Effector CD4-positive, alpha-beta T cell (primary cell): Measurements from ENCODE around the gene SLC25A51.

Source experiments
- DNase-seq: peaks from one replicate; pipeline ENCODE4 v3.0.0-alpha.2; 2020

Gene SLC25A51

DNA sequence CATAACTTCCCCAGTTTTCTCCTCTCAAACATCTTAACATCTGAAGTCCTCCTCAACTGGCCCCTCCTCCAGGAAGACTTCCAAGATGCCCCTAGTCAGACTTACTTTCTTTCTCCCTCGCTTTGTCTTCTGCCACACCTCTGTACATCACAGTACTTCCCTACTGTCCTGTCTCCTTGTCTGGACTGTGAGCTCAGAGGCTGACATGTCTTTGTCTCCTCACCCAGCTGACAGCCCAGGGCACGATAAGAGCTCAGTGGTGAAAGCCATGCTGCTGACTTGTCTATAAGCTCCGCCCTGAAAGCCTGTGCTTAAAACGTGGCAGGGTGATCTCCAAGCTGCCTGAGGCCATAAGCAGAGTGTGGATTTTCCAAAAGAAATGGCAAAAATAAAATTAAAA, 33.0 kb upstream of the SLC25A51 start:
- DNase-seq = no peak

DNA sequence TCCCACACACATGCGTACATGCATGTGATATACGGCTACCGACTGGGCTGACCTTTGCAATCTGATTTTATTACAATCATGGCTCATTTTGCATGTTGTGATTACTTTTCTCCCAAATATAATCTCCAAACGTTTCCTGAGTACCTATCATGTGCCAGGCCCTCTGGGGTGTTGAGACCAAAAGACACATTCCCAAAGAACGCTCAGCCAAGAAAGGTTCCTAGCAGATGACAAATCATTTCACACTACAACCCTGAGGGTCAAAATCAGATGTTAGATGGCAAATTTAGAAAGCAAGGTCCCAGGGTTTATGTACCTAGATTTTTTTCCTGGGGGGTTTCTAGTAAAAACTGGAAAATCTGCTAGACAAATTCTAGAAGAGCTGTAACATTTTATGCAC, 32.4 kb upstream of the SLC25A51 start:
- DNase-seq = no peak

DNA sequence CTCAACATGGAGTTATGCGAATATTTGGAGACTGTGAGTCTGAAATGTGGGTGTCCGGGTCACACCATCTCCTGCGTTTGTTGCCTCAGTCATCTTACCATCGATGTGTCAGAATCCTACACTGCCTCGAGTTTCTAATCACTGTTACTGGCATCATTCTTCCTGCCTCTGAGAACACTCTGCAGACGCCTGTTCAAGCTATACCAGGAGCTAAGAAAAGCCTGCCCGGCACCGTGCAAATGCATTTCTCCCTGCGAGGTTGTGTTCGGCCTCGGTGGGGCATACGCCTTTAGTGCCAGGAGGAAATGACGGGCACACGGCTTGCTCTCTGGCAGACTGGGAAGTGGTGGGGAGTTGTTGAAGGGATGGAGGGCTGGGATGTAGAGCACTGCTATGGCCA, 31.2 kb upstream of the SLC25A51 start:
- DNase-seq = no peak

DNA sequence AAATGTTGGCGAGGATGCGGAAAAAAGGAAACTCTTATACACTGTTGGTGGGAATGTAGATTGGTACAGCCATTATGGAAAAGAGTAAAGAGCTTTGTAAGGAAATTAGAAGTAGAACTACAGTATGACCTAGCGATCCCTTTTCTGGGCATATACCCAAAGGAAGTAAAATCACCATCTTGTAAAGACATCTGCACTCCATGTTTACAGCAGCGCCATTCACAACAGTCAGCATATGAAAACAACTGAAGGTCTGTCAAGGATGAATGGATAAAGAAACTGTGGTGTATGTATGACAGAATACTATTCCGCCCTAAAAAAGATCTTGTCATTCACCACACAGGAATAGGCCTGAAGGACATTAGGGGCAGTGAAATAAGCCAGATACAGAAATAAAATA, 27.7 kb upstream of the SLC25A51 start:
- DNase-seq = no peak

DNA sequence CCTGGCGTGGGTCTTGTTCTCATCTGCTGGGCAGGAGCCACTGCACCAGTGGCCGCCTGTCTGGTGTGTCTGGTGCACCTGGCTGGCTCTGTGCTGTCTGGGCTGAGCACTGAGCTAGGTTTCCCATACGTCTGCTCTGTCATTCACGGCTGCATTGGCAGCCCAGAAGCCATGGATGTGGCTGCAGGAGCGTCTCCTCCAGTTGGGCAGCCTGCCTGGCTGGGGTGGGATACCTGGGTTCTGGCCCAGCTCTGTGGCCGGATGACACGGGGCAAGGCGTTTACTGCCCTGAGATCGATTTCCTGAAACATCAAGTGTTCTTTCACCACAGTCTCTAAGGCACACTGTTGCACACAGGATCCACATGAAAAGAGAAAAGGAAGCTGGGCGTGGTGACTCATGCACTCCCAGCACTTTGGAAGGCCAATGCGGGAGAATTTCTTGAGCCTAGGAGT, 25.5 kb upstream of the SLC25A51 start:
- no peak for DNase-seq

DNA sequence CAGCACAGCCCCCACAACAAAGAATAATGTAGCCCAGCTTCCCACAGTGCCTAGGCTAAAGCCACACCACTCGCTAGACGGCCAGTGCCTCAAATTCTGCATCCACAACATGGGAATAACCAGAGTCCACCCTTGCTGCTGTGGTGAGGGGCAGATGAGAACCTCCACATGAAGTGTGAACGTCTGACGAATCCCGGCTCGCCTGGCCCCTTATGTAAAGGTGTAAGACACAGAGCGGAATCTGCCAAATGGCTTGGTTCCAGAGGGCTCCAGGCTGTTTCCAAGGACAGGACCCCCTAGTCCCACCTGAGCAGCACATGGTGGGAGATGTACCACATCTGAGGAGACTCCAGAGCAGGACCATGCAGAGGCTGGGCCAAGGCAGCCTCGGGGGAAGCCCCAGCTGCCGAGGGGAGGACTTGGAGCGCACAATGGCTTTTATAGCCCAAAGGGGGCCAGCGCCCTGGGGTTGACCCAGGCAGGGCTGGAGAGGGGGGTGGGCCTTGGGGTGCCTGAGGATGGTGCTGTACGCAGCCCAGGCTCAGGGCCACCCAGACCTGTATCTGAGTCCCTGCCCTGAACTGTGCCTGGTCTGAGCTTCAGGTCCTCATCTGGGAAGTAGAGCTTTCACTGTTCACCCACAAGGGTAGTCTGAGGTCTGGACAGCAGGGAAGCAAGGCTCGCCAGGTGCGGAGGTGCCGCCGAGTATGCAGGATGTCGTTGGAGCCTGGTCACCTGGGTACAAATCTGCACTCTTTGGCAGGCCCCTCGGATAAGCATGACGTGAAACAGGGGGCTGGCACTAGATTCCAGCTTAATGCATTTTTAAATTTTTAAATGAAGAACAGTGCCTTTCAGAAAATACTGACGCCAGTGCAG, 24.9 kb upstream of the SLC25A51 start:
- DNase-seq = no peak

DNA sequence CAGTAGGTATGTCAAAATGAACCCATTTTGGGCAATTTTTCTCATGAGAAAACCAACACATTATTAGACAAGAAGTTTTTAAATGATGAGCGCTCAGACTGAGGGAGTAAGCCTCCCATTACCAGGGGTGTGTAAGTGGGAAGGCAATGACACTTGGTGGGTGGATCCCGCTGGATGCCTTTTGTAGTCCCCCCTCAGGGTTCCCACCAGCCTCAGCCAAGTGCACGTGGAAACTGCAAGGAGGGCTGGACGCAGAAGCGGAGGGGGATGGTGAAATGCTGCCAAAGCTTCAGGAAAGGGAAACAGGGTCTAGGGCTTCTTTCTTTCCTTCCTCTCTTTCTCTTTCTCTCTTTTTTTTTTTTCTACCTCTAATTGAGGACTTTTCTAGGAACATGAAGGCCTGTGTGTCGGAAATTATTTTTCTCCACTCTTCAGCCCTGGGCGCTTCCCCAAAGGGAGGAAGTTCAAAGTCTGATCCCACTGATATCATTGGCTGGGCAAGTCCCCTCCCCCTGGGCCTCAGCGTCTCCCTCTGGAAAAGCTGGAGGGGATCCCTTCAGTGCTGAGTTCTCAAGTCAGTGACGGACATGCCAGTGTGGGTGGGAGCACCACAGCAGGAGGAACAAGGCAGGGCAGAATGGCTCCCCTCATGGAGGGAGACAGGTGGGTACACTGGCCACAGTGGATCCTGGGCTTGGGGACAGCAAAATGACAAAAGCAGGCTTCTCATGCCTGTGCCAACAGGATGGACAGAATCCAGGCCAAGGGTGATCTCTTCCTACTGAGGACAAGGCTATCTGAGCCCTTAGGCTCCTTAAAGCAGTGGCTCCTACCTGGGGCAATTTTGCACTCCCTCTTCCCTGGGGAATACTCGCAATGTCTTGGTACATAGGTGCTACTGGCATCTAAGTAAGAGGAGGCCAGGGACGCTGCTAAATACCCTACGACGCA, 23.9 kb upstream of the SLC25A51 start:
- DNase-seq = no peak

DNA sequence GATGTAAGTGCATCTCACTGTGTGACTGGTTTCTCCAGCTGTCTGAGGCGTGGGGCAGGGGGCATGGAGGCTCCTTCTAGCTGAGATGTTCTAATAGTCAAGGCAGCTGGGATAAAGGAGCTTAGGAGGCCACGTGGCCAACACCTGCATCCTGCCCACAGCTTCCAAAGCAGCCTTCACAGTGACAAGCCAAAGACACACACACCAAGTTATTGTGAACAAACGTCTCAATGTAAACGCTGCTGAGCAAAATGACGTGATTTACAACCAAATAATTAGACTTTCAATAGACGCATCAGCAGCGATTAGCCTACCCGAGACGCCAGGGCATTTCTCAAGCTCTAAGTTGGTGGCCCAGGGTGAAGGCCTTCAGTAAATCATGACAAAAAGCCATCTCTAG, 23.2 kb upstream of the SLC25A51 start:
- DNase-seq = no peak

DNA sequence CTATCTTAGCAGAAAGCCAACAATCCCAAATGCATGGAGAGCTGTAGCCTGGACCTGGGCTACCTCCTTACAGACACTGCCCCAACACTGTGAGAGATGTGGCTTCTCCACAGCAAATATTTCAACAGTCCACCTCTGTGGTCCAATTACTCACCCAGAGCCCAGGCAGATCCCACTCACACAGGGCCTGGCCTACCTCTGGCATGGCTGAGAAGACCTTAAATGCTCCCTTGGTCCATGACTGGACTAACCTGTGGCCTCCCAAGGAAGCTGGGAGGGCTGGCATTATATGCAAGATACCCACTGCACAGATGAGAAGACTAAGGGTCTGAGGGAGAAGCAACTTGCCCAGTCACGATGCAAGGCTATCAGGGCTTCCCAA, 22.8 kb upstream of the SLC25A51 start:
- DNase-seq = no peak

DNA sequence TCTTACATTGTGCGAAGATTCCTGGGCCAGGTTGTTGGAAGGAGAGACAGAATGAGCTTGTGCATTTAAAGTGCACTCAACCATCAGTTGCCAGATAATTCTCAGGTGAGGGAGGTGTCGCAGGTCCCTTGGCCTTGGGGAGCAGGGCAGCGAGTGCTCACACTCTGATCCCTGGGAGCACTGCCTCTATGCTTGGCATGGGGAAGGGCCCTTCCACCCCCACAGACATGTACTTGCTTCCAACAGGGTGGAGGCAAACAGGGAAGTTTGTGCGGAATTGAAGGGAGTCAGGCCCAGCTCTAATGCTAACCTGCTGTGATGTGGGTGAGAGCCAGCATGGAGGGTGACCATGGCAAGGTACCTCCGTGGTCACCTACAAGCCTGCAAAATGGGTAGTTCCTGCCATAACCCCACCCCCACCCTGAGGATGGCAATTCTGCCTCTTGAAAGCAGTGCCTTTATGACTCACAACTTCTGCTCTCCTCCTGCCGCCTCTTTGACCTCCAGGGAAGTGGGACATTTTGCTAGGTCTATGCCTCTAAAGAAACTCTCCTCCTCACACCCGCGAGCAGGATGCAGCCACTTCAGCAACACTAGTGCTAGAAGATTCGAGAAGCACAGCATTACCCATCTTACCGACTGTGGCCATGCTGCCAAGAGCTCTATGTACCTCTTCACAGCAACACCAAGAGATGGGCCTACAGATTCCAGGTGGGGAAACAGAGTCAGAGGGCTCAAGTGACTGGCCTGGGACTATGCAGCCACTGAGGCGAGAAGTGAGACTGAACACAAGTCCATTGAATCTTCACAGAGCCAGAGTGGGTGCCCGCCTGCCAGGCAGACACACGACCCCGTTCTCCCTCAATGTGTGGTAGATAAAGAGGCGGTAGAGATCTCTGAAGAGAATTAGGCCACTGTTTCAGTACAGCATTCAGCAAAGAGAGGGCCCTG, 22.1 kb upstream of the SLC25A51 start:
- no peak for DNase-seq

DNA sequence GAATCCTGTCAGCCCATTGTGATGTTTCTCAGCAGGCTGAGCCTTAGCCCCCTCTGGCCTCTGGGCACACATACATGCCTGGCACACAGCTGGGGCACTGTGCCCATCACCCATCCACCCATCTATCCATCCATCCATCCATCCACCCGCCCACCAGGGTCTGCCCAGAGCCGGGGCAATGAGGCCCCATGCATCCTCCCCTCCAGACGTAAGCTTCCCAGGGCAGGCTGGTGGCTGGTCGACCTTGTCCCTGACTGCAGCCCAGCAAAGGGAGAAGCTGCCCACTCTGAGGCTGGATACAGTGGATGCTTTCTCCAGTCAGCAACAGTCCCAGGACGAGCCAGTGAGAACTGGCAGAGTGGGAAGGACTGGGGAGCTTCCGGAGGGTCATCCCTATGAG, 21.1 kb upstream of the SLC25A51 start:
- DNase-seq = no peak

DNA sequence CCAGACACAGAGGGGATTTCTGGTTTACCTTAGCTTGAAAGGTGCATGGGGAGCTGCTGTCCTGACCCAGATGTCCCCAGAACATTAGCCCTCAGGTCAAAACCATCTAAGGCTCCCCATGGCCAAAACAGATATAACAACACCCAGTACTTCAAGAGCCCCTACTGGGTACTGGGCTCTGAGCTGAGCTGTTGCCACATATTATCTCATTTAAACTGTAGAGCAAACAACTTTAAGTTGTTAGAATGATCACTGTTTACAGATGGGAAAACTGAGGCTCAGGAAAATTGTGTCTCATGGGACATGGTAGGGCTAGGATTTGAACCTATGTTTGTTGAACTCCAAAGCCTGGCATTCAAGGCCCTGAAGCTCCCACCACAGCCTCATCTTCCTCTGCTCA, 20.6 kb upstream of the SLC25A51 start:
- no peak for DNase-seq

DNA sequence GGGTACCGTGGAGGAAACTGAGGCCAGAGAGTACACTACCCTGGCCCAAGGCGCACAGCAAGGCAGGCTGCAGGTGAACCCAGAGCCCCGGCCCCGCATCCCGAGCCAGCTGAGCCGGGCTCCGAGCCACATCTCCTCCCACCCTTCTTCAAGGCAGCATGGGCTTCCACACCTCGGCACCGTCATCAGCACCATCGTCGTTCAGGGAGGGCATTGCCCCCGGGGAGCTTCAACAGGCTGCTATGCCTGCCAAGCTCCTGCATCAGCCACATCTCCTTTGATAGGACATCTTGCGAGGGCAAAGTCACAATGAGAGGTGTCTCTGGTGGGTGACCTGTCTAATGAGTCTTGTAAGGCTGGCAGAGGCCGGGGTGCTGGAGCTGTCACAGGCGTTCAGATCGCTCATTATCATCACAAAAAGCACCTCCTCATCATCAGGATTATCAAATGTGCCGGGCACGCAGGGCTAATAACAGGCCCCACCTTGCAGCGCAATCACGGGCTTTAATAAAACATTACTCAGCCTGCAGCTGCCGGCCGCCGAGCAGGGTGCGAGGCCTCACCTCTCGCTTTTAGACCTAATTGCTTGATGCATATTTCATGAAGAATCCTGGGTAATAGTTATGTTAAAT, 20.0 kb upstream of the SLC25A51 start:
- DNase-seq = no peak

DNA sequence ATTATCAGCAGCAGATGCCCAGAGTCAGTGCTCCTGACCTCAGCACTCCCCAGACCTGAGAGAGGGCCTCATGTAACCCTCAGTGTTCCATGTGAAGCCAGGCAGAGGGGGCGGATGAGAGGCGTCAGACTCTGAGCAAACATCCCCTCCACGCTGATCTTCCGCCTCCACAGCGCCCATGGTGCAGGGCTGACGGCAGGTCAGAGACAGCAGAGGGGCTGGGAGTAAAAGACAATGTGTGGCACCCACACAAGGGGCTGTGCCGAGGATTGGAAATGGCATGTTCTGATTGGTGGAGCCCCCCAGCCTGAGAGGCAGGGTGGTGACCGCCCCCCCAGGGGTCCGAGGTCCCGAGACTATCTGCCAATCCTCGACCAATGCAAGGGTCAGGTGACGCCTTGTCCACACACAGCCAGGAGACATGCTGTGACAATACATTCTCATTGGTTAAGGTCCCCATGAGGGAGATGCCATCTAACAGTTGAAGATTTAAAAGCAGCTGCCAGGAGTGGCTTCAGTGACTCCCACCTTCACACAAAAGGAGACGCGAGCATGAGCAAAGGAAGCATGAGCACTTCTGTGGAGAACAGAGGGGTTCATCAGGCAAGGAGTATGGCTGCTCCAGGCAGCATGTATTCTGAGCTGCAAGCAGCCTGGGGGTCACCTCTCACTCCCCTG, 19.3 kb upstream of the SLC25A51 start:
- DNase-seq = no peak

DNA sequence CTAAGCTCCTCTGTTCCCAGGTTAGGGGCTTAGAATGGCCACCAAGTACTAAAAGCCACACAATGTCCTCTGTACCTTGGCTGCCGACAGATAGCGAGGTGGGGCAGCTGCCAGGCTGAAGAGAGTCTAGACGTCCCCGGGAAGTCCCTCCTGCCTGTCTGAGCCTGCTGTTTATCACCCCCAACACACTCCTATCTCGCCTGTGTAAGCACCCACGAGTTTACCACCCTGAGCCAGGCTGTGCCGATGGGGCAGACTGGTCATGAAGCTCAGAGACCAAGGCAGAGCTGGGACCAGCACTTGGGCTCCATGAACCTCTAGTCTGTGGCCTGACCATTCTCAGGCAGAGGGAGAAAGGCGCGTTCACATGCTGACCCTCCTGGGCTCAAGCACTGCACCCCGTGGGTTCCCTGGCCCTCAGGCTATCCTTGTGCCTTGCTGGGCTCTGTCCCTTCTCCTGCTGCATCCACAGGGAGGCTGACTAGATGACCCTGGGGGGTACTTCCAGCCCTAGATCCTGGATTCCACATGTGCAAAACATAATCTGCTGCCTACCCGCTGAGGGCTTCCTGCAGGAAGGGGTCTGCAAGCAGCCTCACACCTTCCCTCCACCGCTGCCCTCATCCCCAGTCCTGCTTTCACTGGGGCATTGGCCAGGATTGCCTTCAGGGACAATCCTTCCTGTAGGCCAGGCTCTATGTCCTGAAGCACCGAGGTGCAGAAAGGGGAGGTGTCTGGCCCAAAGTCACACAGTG, 18.6 kb upstream of the SLC25A51 start:
- no peak for DNase-seq

DNA sequence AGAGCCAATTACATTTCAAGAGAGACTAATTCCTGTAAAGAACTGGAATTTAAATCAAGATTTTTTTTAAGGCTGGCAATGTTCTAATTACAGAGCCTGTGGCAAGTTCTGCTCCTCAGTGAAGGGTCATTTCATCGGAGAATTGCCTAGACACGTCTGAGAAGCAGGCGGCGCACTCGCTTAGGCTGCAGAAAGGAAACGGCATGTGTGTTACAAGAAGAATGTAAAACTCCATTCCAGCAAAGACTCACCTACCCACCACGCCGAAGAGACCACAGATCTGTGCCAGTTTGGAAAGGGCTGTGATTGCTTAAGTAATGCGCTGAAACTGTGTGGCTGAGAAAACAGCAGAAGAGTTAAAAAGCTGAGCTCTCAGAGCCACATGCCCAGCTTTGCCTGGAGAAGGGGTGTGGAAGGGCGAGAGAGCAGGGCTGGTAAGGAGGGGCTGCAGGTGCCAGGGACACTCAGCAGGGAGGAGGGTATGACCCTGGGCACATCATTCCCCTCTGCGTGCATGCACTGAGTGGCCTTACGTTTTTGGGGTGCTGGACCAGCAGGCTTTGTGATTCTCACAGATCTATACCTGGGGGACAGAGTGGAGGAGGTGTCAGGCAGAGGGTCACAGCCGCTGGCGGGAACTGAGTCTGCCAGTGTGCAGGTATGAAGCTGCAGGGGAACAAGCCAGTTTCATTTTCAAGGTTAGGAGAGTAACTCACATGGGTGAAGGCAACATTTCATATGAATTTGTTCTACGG, 17.8 kb upstream of the SLC25A51 start:
- no peak for DNase-seq

DNA sequence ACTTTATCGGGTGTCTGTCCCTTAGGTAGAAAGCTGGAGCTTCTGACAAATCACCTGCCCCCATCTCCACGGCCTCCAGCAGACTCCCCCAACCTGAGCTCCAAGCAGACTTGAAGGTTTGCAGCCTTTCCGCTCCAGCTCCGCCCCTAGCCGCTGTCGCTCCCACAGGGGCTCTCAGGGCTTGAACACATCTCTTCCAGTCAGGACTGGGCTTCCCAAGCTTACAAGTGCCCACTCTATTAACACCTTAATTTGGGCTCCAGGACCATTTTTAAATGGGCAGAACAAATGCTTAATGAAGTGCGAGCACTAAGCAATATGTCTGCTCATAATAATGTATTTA, 17.2 kb upstream of the SLC25A51 start:
- no peak for DNase-seq

DNA sequence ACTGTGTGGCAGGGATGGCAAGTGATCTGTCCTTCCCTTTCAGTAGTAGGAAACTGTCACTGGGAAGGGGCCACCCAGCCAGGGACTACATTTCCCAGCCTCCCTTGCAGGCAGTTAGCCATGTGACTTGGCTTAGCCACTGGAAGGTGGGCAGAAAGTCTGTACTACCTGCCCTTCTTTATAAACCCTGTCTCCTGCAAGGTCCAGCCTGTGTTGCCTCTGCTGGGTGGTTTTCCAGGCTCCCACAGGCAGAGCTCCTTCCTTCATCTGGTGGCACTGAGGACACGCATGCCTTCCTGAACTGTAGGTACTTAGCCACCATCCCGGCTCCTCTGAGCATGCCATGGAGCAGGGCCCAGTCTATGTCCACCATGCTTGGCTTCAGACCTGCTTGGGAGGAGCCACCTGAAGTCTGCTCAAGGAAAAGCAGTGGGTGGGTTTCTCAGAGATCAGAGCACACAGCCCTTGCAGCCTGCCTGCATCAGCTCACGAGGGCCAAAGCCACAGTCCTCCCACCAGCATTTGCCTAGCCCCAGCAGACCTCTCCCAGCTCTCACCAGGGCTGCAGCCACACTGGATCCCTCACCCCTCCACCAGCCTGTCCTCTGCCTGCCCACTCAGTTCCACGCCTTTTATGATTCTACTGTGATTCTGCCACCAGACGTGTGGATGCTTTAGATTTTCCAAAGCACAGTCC, 16.7 kb upstream of the SLC25A51 start:
- DNase-seq = no peak

DNA sequence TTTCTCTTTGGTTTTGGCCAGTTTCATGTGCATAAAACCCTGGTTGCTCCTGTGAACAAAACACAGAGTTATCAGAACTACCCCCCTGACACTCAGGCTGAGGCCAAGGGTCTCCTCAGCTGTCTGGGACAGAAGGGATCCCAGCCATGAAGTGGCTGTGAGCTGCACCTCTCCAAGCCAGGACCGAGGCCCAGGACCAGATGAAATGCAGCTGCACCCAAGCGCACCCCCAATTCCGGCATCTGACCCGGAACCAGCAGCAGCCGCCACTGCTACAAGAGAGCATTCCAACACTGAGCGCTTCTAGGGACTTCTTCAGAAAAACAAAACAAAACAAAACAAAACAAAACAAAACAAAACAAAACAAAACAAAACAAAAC, 16.0 kb upstream of the SLC25A51 start:
- no peak for DNase-seq
